H7 (cell line): ENCODE data around the gene TFCP2L1. TPM values are rescaled to one million over a fixed set of nuclear protein-coding genes. Genes with fewer than 3 reads are reported as not detected.

Source experiments
- DNase-seq: peaks from one replicate; pipeline ENCODE4 v3.0.0; 2012
- H3K27me3 ChIP-seq: 2 replicates; pipeline ENCODE4 v1.6.0; 2011; ENCODE audit warnings: mild to moderate bottlenecking, low read length; ENCODE audit not compliant: control insufficient read depth, insufficient read depth
- H3K36me3 ChIP-seq: replicated peaks from 2 replicates; pipeline ENCODE4 v1.5.1; 2011; ENCODE audit warnings: low read length; ENCODE audit not compliant: control insufficient read depth, insufficient read depth
- H3K4me3 ChIP-seq: 2 replicates; pipeline ENCODE4 v1.5.1; 2011; ENCODE audit warnings: low read depth, mild to moderate bottlenecking, control low read depth, low read length, moderate library complexity; ENCODE audit not compliant: insufficient read depth
- total RNA-seq: library from RNA; depleted of rRNA; stranded (reverse); fragments of >200 nt; shearing (Covaris generic); gene quantifications from 2 replicates; pipeline ENCODE4 v1.2.3, GENCODE V29; 2014

Gene TFCP2L1
- total RNA-seq, 1 experiment from 2014 or later = 1.2 TPM

GRCh38 chr2:121217627-121218026 is 67.4 kb downstream of the TFCP2L1 start:
- no peaks in the 10 kb centered on the region for H3K36me3 ChIP-seq

GRCh38 chr2:121214296-121214695 is 70.7 kb downstream of the TFCP2L1 start:
- H3K36me3 ChIP-seq = no peaks in the 10 kb centered on the region
- H3K4me3 ChIP-seq = no peak overlapping the region
- no peaks in the 10 kb centered on the region for H3K27me3 ChIP-seq
- no peak for DNase-seq

More at GRCh38 chr2:121217627-121218026, 67.4 kb downstream of the TFCP2L1 start:
- H3K4me3 ChIP-seq = no peak overlapping the region
- no peak for DNase-seq
- H3K27me3 ChIP-seq = no peaks in the 10 kb centered on the region

- no peaks in the 10 kb centered on the region for H3K27me3 ChIP-seq
- H3K36me3 ChIP-seq = no peaks in the 10 kb centered on the region
- DNase-seq = no peak
- H3K4me3 ChIP-seq = no peak overlapping the region
Observed at GRCh38 chr2:121213386-121213785, 71.6 kb downstream of the TFCP2L1 start.

GRCh38 chr2:121212661-121213325 is 72.2 kb downstream of the TFCP2L1 start:
- peak; percentile 77 for DNase-seq
- H3K36me3 ChIP-seq = no peaks in the 10 kb centered on the region

GRCh38 chr2:121211689-121212151 is 73.3 kb downstream of the TFCP2L1 start:
- Histone ChIP-seq H3K36me3 (no peaks in the 10 kb centered on the region), H3K27me3 (no peaks in the 10 kb centered on the region), H3K4me3 (no peak overlapping the region)
- no peak for DNase-seq

More at GRCh38 chr2:121212661-121213325, 72.2 kb downstream of the TFCP2L1 start:
- H3K27me3 ChIP-seq = no peaks in the 10 kb centered on the region
- no peak overlapping the region for H3K4me3 ChIP-seq

GRCh38 chr2:121211251-121211650 is 73.8 kb downstream of the TFCP2L1 start:
- no peaks in the 10 kb centered on the region for H3K36me3 ChIP-seq
- no peak overlapping the region for H3K4me3 ChIP-seq
- DNase-seq = no peak

GRCh38 chr2:121210691-121211090 is 74.3 kb downstream of the TFCP2L1 start:
- no peak for DNase-seq
- no peaks in the 10 kb centered on the region for H3K27me3 ChIP-seq
- H3K36me3 ChIP-seq = no peaks in the 10 kb centered on the region
- no peak overlapping the region for H3K4me3 ChIP-seq

More at GRCh38 chr2:121211251-121211650, 73.8 kb downstream of the TFCP2L1 start:
- no peaks in the 10 kb centered on the region for H3K27me3 ChIP-seq

- DNase-seq = no peak
- H3K4me3 ChIP-seq = no peak overlapping the region
- H3K36me3 ChIP-seq = no peaks in the 10 kb centered on the region
- H3K27me3 ChIP-seq = no peaks in the 10 kb centered on the region
Observed at GRCh38 chr2:121209014-121209610, 75.9 kb downstream of the TFCP2L1 start.

- Histone ChIP-seq H3K27me3 (no peaks in the 10 kb centered on the region), H3K36me3 (no peaks in the 10 kb centered on the region), H3K4me3 (no peak overlapping the region)
- DNase-seq = no peak
Observed at GRCh38 chr2:121207494-121207893, 77.5 kb downstream of the TFCP2L1 start.

- Histone ChIP-seq H3K27me3 (no peaks in the 10 kb centered on the region), H3K36me3 (no peaks in the 10 kb centered on the region)
Observed at GRCh38 chr2:121205321-121205942, 79.6 kb downstream of the TFCP2L1 start.

GRCh38 chr2:121203591-121204249 is 81.3 kb downstream of the TFCP2L1 start:
- Histone ChIP-seq H3K4me3 (no peak overlapping the region), H3K27me3 (no peaks in the 10 kb centered on the region), H3K36me3 (no peaks in the 10 kb centered on the region)
- no peak for DNase-seq

More at GRCh38 chr2:121205321-121205942, 79.6 kb downstream of the TFCP2L1 start:
- H3K4me3 ChIP-seq = no peak overlapping the region
- DNase-seq = no peak

- Histone ChIP-seq H3K4me3 (no peak overlapping the region), H3K27me3 (no peaks in the 10 kb centered on the region), H3K36me3 (no peaks in the 10 kb centered on the region)
- DNase-seq = no peak
Observed at GRCh38 chr2:121202541-121203310, 82.3 kb downstream of the TFCP2L1 start.

GRCh38 chr2:121201796-121202195 is 83.2 kb downstream of the TFCP2L1 start:
- H3K36me3 ChIP-seq = no peaks in the 10 kb centered on the region
- no peak for DNase-seq
- no peak overlapping the region for H3K4me3 ChIP-seq
- no peaks in the 10 kb centered on the region for H3K27me3 ChIP-seq
